GM12878 (cell line): ENCODE results near the gene RPL35A. TPM values are rescaled to one million over a fixed set of nuclear protein-coding genes. Genes with fewer than 3 reads are reported as not detected.

Experiments
- ATAC-seq: fragments of 200-7000 bp; cut with Tn5 transposase; 3 replicates; pipeline ENCODE4 v1.9.1; 2020; ENCODE audit warnings: mild to moderate bottlenecking, moderate library complexity
- BruUV-seq: library from RNA; stranded (reverse); fragments of 400-500 nt; replicated peaks from 2 replicates; lab custom pipeline; 2021; lab: Mats Ljungman, UMichigan
- CTCF ChIA-PET: fragments of 300-600 bp; sonication (Branson Sonifier 250); formaldehyde crosslinking; extraction: SDS; loops from one replicate; lab custom pipeline; 2021; ENCODE audit warnings: inconsistent platforms; lab: Yijun Ruan, JAX
- POLR2A ChIA-PET: fragments of 350-600 bp; formaldehyde crosslinking; extraction: SDS; loops from one replicate; lab custom pipeline; 2021; ENCODE audit warnings: inconsistent platforms; lab: Charles Lee
- RAD21 ChIA-PET: fragments of 300-600 bp; sonication (Branson Sonifier 250); formaldehyde crosslinking; loops from one replicate; lab custom pipeline; 2023; ENCODE audit warnings: antibody characterized with exemption; ENCODE audit not compliant: unreplicated experiment; lab: Charles Lee
- SMC1A ChIA-PET: fragments of 300-600 bp; sonication (Branson Sonifier 250); formaldehyde crosslinking; loops from one replicate; lab custom pipeline; 2023; ENCODE audit not compliant: unreplicated experiment, uncharacterized antibody; lab: Charles Lee
- DNase-seq: peaks from one replicate; pipeline ENCODE4 v3.0.0-alpha.2; 2011; ENCODE audit warnings: low read depth, low spot score
- FAIRE-seq: peaks from 3 replicates; lab custom pipeline; 2011; peaks lifted over from hg19 to GRCh38; lab: Jason Lieb, UNC
- H2AFZ ChIP-seq: 2 replicates; pipeline ENCODE4 v1.6.0; 2011; ENCODE audit warnings: low read depth, low read length, control low read depth; ENCODE audit not compliant: control insufficient read depth
- H3K27ac ChIP-seq: 2 replicates; pipeline ENCODE4 v1.5.1; 2011; ENCODE audit warnings: control low read depth; ENCODE audit not compliant: control insufficient read depth, insufficient read depth
- H3K27me3 ChIP-seq, 2 experiments: replicated peaks in 1 of 2; 2 replicates each; pipeline versions ENCODE4 v1.6.0 to v1.6.1; 2011; ENCODE audit warnings: low read length in 1 of 2; ENCODE audit not compliant: control insufficient read depth in 2 of 2, insufficient read depth in 2 of 2
- H3K36me3 ChIP-seq, 2 experiments: 2 replicates each; pipeline ENCODE4 v1.5.1; 2011; ENCODE audit warnings: low read length in 1 of 2; ENCODE audit not compliant: control insufficient read depth in 2 of 2, insufficient read depth in 2 of 2
- H3K4me1 ChIP-seq: 2 replicates; pipeline ENCODE4 v1.6.1; 2011; ENCODE audit warnings: mild to moderate bottlenecking, low read length, moderate library complexity, mixed read lengths; ENCODE audit not compliant: control insufficient read depth, insufficient read depth
- H3K4me2 ChIP-seq: 2 replicates; pipeline ENCODE4 v1.6.0; 2011; ENCODE audit warnings: control low read depth; ENCODE audit not compliant: control insufficient read depth, insufficient read depth
- H3K4me3 ChIP-seq: fragments of 200-600 bp; sonication (generic); 2 replicates; pipeline ENCODE4 v1.5.1; 2016
- H3K79me2 ChIP-seq: 2 replicates; pipeline ENCODE4 v1.6.0; 2011; ENCODE audit warnings: low read length; ENCODE audit not compliant: control insufficient read depth, insufficient read depth
- H3K9ac ChIP-seq: 2 replicates; pipeline ENCODE4 v1.8.0; 2011; ENCODE audit warnings: low read length, control low read depth, mixed read lengths; ENCODE audit not compliant: control insufficient read depth, insufficient read depth
- H3K9me3 ChIP-seq: replicated peaks from 3 replicates; pipeline ENCODE4 v1.5.1; 2011; ENCODE audit warnings: mild to moderate bottlenecking, low read length; ENCODE audit not compliant: control insufficient read depth, insufficient read depth
- H4K20me1 ChIP-seq: 2 replicates; pipeline ENCODE4 v1.6.0; 2011; ENCODE audit not compliant: control insufficient read depth, insufficient read depth
- EP300 ChIP-seq, 2 experiments: fragments of 150-350 bp in 1 of 2; IDR thresholded peaks; 2 replicates each; pipeline ENCODE4 v1.6.1; 2011 to 2012; ENCODE audit warnings: low read depth in 2 of 2, low read length in 2 of 2, borderline replicate concordance in 1 of 2, improper control_type of control experiment in 1 of 2, inconsistent platforms in 1 of 2; ENCODE audit not compliant: control insufficient read depth in 1 of 2
- FOS ChIP-seq: IDR thresholded peaks from 3 replicates; pipeline ENCODE4 v1.6.1; 2011; ENCODE audit warnings: borderline replicate concordance; ENCODE audit not compliant: insufficient read length; ENCODE audit errors: extremely low read depth
- HCFC1 ChIP-seq: fragments of 150-350 bp; IDR thresholded peaks from 2 replicates; pipeline ENCODE4 v1.6.1; 2014; ENCODE audit warnings: low read length
- MLLT1 ChIP-seq: fragments of 450-650 bp; IDR thresholded peaks from 2 replicates; pipeline ENCODE4 v1.6.1; 2016; ENCODE audit warnings: mild to moderate bottlenecking
- RCOR1 ChIP-seq: conservative IDR thresholded peaks from 2 replicates; pipeline ENCODE4 v1.6.1; 2012; ENCODE audit warnings: low read depth, low read length, improper control_type of control experiment
- RFX5 ChIP-seq: IDR thresholded peaks from 2 replicates; pipeline ENCODE4 v1.6.1; 2011; ENCODE audit warnings: low read depth, low read length, improper control_type of control experiment
- SP1 ChIP-seq: IDR thresholded peaks from one replicate; pipeline ENCODE4 v1.6.1; 2011; ENCODE audit warnings: low read depth, low read length
- SUZ12 ChIP-seq: fragments of 200-600 bp; sonication (generic); IDR thresholded peaks from one replicate; pipeline ENCODE4 v1.6.1; 2018; ENCODE audit warnings: antibody characterized with exemption, mild to moderate bottlenecking; ENCODE audit not compliant: unreplicated experiment
- TCF12 ChIP-seq: IDR thresholded peaks from 2 replicates; pipeline ENCODE4 v1.6.1; 2011; ENCODE audit warnings: low read depth, mild to moderate bottlenecking, low read length
- YBX1 ChIP-seq: fragments of 450-650 bp; IDR thresholded peaks from 2 replicates; pipeline ENCODE4 v1.6.1; 2016; ENCODE audit warnings: antibody characterized with exemption
- ZBTB40 ChIP-seq: fragments of 450-650 bp; IDR thresholded peaks from 2 replicates; pipeline ENCODE4 v1.6.1; 2016; ENCODE audit warnings: mild to moderate bottlenecking, moderate library complexity, borderline replicate concordance
- ZNF384 ChIP-seq: IDR thresholded peaks from 2 replicates; pipeline ENCODE4 v1.6.1; 2012; ENCODE audit warnings: low read depth, mild to moderate bottlenecking, low read length, improper control_type of control experiment, borderline replicate concordance
- ZSCAN29 ChIP-seq: fragments of 450-650 bp; IDR thresholded peaks from 2 replicates; pipeline ENCODE4 v1.6.1; 2017; ENCODE audit warnings: mild to moderate bottlenecking, moderate library complexity
- WGBS: methylation state at CpG from one replicate; pipeline ENCODE4 v1.1.6; 2016; ENCODE audit warnings: low lambda C conversion rate; ENCODE audit not compliant: insufficient replicate concordance, insufficient coverage; ENCODE audit errors: missing lambda C conversion rate; 5-methylcytosine and 5-hydroxymethylcytosine counted together
- in situ Hi-C: fragments of 300-500 bp; cut with MboI; formaldehyde crosslinking; loops from 9 replicates; pipeline ENCODE4 v1.14.3; 2018; ENCODE audit warnings: mixed read lengths
- intact Hi-C: fragments of 100-400 bp; cut with micrococcal nuclease; formaldehyde crosslinking; loops from one replicate; pipeline ENCODE4 v1.14.2; 2022; ENCODE audit not compliant: unreplicated experiment
- polyA plus RNA-seq, 11 experiments: library from polyadenylated mRNA; depleted of rRNA in 4 of 11; unstranded in 6 of 11; stranded (reverse) in 5 of 11; fragments of >200 nt; fragmentation: Nextera tagmentation in 4 of 11; fragmentation: Illumina TruSeq in 1 of 11; extraction: Ambion mirVana in 4 of 11; extraction: Trizol in 1 of 11; gene quantifications; 1 replicate in 1 of 11; 2 replicates in 10 of 11; pipeline versions ENCODE4 v1.2.1 to v1.2.3, GENCODE V29; 2011 to 2016; ENCODE audit warnings: inconsistent platforms in 2 of 11, missing spikeins in 2 of 11, low read depth in 1 of 11
- total RNA-seq, 4 experiments: library from RNA; depleted of rRNA in 3 of 4; stranded (reverse); fragments of >200 nt in 3 of 4; fragmentation: Illumina TruSeq in 1 of 4; extraction: Trizol in 1 of 4; gene quantifications; 2 replicates each; pipeline versions ENCODE4 v1.2.1 to v1.2.3, GENCODE V29; 2013 to 2021

The RPL35A gene
- total and polyA plus RNA-seq, 10 of the 15 experiments (the other 5 are each of a cell fraction or from before 2014, with no cell fraction given): 774 to 3,144 (median 1,843) TPM

GRCh38 chr3:197958346-197958745 is 8.4 kb downstream of the RPL35A start:
- POLR2A ChIA-PET: no interaction called here
- FAIRE-seq (no peak), DNase-seq (no peak), ATAC-seq (no peak)
- CTCF ChIA-PET: interaction anchor here (1.3 to 1.5 kb wide), 2 partner anchors 8 to 15 kb away, joined by 3 to 4 read pairs; partner anchors contain the start of gene RPL35A
- SMC1A ChIA-PET: interaction anchor here (2.2 kb wide), 1 partner anchor 8 kb away, joined by 9 read pairs; the partner anchor contains the start of gene RPL35A
- 88% methylated on average over 4 of the region's 4 CpGs for WGBS
- H3K9me3 ChIP-seq: no peaks in the 10 kb centered on the region
- H3K4me2 ChIP-seq: no peak overlapping the region
- no peak overlapping the region for H3K9ac ChIP-seq
- no peak overlapping the region for H3K4me3 ChIP-seq
- in situ Hi-C loops (no loop called here), intact Hi-C loops (no loop called here)
- no peaks in the 10 kb centered on the region for H3K27me3 ChIP-seq
- peaks cover 9% of the 10 kb centered on the region for H3K79me2 ChIP-seq
- H3K27ac ChIP-seq: no peak overlapping the region
- peaks cover 8 to 41% of the 10 kb centered on the region in 2 experiments for H3K36me3 ChIP-seq
- no peak overlapping the region for H2AFZ ChIP-seq
- H3K4me1 ChIP-seq: peaks cover 6% of the 10 kb centered on the region
- H4K20me1 ChIP-seq: no peaks in the 10 kb centered on the region; the same call in 1 of the 2 replicates
- BruUV-seq: no TSS peak
- TF ChIP-seq ZSCAN29: no peak
- no peak for TF ChIP-seq MLLT1
- TF ChIP-seq EP300 (IDR thresholded peaks at IDR 0.05; ENCODE audit: borderline replicate concordance in 1 of 2, control insufficient read depth in 1 of 2, low read depth in 2 of 2, low read length in 2 of 2): no peak
- TF ChIP-seq SUZ12: no peak
- no peak for TF ChIP-seq HCFC1
- no peak for TF ChIP-seq RFX5
- TF ChIP-seq ZBTB40: no peak
- TF ChIP-seq ZNF384: no peak
- no peak for TF ChIP-seq TCF12
- TF ChIP-seq SP1: no peak
- no peak for TF ChIP-seq RCOR1
- TF ChIP-seq YBX1: no peak
- no peak for TF ChIP-seq FOS
- TF ChIP-seq, all 136 proteins: peak for 0
- RAD21 ChIA-PET: no interaction called here
